MCF 10A (cell line): ENCODE data around the gene MEIKIN. TPM values are rescaled to one million over a fixed set of nuclear protein-coding genes. Genes with fewer than 3 reads are reported as not detected.

ENCODE experiments used
- BruUV-seq: library from RNA; stranded (reverse); fragments of 400-500 nt; replicated peaks from 2 replicates; lab custom pipeline; 2021; lab: Mats Ljungman, UMichigan
- CTCF ChIA-PET: fragments of 300-600 bp; sonication (Branson Sonifier 250); formaldehyde crosslinking; extraction: SDS; loops from one replicate; lab custom pipeline; 2021; ENCODE audit warnings: antibody characterized with exemption, inconsistent platforms; lab: Yijun Ruan, JAX
- POLR2A ChIA-PET: fragments of 300-600, 350-650 bp; sonication (Branson Sonifier 250); formaldehyde crosslinking; extraction: SDS; loops from one replicate; lab custom pipeline; 2020; ENCODE audit warnings: antibody characterized with exemption, inconsistent platforms; lab: Yijun Ruan, JAX
- DNase-seq: peaks from one replicate; pipeline ENCODE4 v3.0.0-alpha.2; 2018; ENCODE audit not compliant: unreplicated experiment
- H3K27ac Mint-ChIP-seq: one replicate; pipeline ENCODE4 v1.8.0; 2022; ENCODE audit warnings: mild to moderate bottlenecking, low read depth, mixed read lengths; ENCODE audit not compliant: unreplicated experiment
- H3K27me3 Mint-ChIP-seq: one replicate; pipeline ENCODE4 v1.8.0; 2022; ENCODE audit warnings: mixed read lengths; ENCODE audit not compliant: insufficient read depth, unreplicated experiment
- H3K36me3 Mint-ChIP-seq: one replicate; pipeline ENCODE4 v1.8.0; 2022; ENCODE audit warnings: mild to moderate bottlenecking, moderate library complexity, mixed read lengths; ENCODE audit not compliant: insufficient read depth, unreplicated experiment
- H3K4me1 Mint-ChIP-seq: one replicate; pipeline ENCODE4 v1.8.0; 2022; ENCODE audit warnings: mixed read lengths; ENCODE audit not compliant: insufficient read depth, unreplicated experiment
- H3K4me3 Mint-ChIP-seq: one replicate; pipeline ENCODE4 v1.8.0; 2022; ENCODE audit warnings: mild to moderate bottlenecking, moderate library complexity, mixed read lengths; ENCODE audit not compliant: unreplicated experiment
- H3K9me3 Mint-ChIP-seq: one replicate; pipeline ENCODE4 v1.8.0; 2022; ENCODE audit warnings: mixed read lengths; ENCODE audit not compliant: unreplicated experiment
- CTCF ChIP-seq: fragments of 200-600 bp; IDR thresholded peaks from one replicate; pipeline ENCODE4 v1.8.0; 2022; ENCODE audit warnings: antibody characterized with exemption, mild to moderate bottlenecking; ENCODE audit not compliant: unreplicated experiment
- intact Hi-C: fragments of 100-400 bp; cut with micrococcal nuclease; formaldehyde crosslinking; loops from 2 replicates; pipeline ENCODE4 v1.14.1; 2022
- total RNA-seq: library from RNA; stranded (reverse); gene quantifications from 2 replicates; pipeline ENCODE4 v1.2.3, GENCODE V29; 2022

MEIKIN gene
- total RNA-seq, 1 experiment from 2014 or later, result not detected

DNA sequence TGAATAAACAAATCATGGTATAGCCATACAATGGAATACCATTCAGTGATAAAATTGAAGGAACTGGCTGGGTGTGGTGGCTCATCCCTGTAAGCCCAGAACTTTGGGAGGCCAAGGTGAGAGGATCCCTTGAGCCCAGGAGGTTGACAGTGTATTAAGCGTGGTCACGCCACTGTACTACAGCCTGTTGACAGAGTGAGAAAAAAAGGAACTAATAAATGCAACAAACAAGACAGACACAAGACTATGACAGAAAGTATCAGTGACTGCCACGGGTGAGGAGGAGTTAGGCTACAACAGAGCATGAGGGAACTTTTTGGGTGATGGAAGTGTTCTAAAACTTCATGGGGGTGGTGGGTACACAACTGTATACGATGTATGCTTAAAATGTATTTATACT, 150.9 kb downstream of the MEIKIN start:
- no peak for DNase-seq
- H3K27ac Mint-ChIP-seq, result no peak overlapping the region
- no peaks in the 10 kb centered on the region for H3K9me3 Mint-ChIP-seq
- peaks cover 24% of the 10 kb centered on the region for H3K4me1 Mint-ChIP-seq
- peaks cover 27% of the 10 kb centered on the region for H3K36me3 Mint-ChIP-seq
- BruUV-seq, result no TSS peak
- no peak for TF ChIP-seq CTCF
- CTCF ChIA-PET, result no interaction called here
- no peaks in the 10 kb centered on the region for H3K27me3 Mint-ChIP-seq
- H3K4me3 Mint-ChIP-seq, result peak overlapping the region; percentile 94
- intact Hi-C loops, result loop anchor here (10.0 kb wide), 1 partner anchor 370 kb away; no protein-coding TSS in a partner anchor
- POLR2A ChIA-PET, result interaction anchor here (0.7 to 1.0 kb wide), 3 partner anchors 10 to 1739 kb away, joined by 3 to 4 read pairs (median 3); no protein-coding TSS in a partner anchor

GRCh38 chr5:131792896-131793295, 152.6 kb downstream of the MEIKIN start:
- peak; percentile 38 for DNase-seq
- POLR2A ChIA-PET, result interaction anchor here (1.0 kb wide), 1 partner anchor 36 kb away, joined by 5 read pairs; no protein-coding TSS in a partner anchor
- H3K4me3 Mint-ChIP-seq, result no peak overlapping the region
- no peaks in the 10 kb centered on the region for H3K27me3 Mint-ChIP-seq
- CTCF ChIA-PET, result no interaction called here
- BruUV-seq, result no TSS peak
- H3K4me1 Mint-ChIP-seq, result peaks cover 27% of the 10 kb centered on the region
- TF ChIP-seq CTCF, result no peak
- peaks cover 27% of the 10 kb centered on the region for H3K36me3 Mint-ChIP-seq
- no peaks in the 10 kb centered on the region for H3K9me3 Mint-ChIP-seq
- no peak overlapping the region for H3K27ac Mint-ChIP-seq
- intact Hi-C loops, result loop anchor here (10.0 kb wide), 1 partner anchor 368 kb away; no protein-coding TSS in a partner anchor

GRCh38 chr5:131791866-131792265, 153.6 kb downstream of the MEIKIN start:
- Mint-ChIP-seq H3K4me1 (peaks cover 27% of the 10 kb centered on the region), H3K27me3 (no peaks in the 10 kb centered on the region)

More at GRCh38 chr5:131791866-131792265, 153.6 kb downstream of the MEIKIN start:
- POLR2A ChIA-PET, result no interaction called here
- TF ChIP-seq CTCF, result no peak
- no peaks in the 10 kb centered on the region for H3K9me3 Mint-ChIP-seq
- DNase-seq, result no peak
- H3K4me3 Mint-ChIP-seq, result no peak overlapping the region
- H3K27ac Mint-ChIP-seq, result no peak overlapping the region
- no TSS peak for BruUV-seq
- intact Hi-C loops, result loop anchor here (10.0 kb wide), 1 partner anchor 367 kb away; no protein-coding TSS in a partner anchor
- CTCF ChIA-PET, result interaction anchor here (0.6 kb wide), 1 partner anchor 15 kb away, joined by 5 read pairs; no protein-coding TSS in a partner anchor
- peaks cover 27% of the 10 kb centered on the region for H3K36me3 Mint-ChIP-seq
